OCI-LY3 (cell line): ENCODE measurements around the gene C1orf21.

Source experiments
- H2AFZ ChIP-seq: fragments of 200-600, 300-600 bp; shearing (Covaris generic); 2 replicates; pipeline ENCODE4 v1.6.0; 2014; ENCODE audit warnings: antibody characterized with exemption, low read depth, low read length
- H3K27ac ChIP-seq: fragments of 200-600, 300-600 bp; sonication (generic); 2 replicates; pipeline ENCODE4 v1.5.1; 2014; ENCODE audit warnings: mild to moderate bottlenecking, low read length, moderate library complexity, mixed read lengths
- H3K27me3 ChIP-seq: fragments of 200-600, 300-600 bp; sonication (generic); 2 replicates; pipeline ENCODE4 v1.6.1; 2014; ENCODE audit warnings: low read depth, low read length, mixed read lengths
- H3K36me3 ChIP-seq: fragments of 200-600, 300-600 bp; sonication (generic); replicated peaks from 2 replicates; pipeline ENCODE3; 2014; ENCODE audit warnings: low read depth, low read length, mixed read lengths
- H3K4me1 ChIP-seq: fragments of 300-600, 200-600 bp; sonication (generic); 2 replicates; pipeline ENCODE4 v1.6.1; 2014; ENCODE audit warnings: low read length, mixed read lengths
- H3K4me2 ChIP-seq: fragments of 200-600, 300-600 bp; sonication (generic); 2 replicates; pipeline ENCODE4 v1.6.1; 2014; ENCODE audit warnings: low read length, mixed read lengths
- H3K4me3 ChIP-seq: fragments of 300-600, 200-600 bp; sonication (generic); 2 replicates; pipeline ENCODE4 v1.5.1; 2014; ENCODE audit warnings: antibody characterized with exemption, mild to moderate bottlenecking, low read length, moderate library complexity
- H3K79me2 ChIP-seq: fragments of 300-600, 200-600 bp; shearing (Covaris generic); 2 replicates; pipeline ENCODE4 v1.6.1; 2014; ENCODE audit warnings: mild to moderate bottlenecking, low read length, mixed read lengths
- H3K9ac ChIP-seq: fragments of 300-600, 200-600 bp; shearing (Covaris generic); 2 replicates; pipeline ENCODE4 v1.6.0; 2014; ENCODE audit warnings: mild to moderate bottlenecking, low read length, moderate library complexity
- H3K9me3 ChIP-seq: fragments of 200-600, 300-600 bp; shearing (Covaris generic); 2 replicates; pipeline ENCODE4 v1.6.1; 2014; ENCODE audit warnings: low read length, mixed read lengths; ENCODE audit not compliant: insufficient read depth
- H4K20me1 ChIP-seq: fragments of 200-600, 300-600 bp; sonication (generic); 2 replicates; pipeline ENCODE4 v1.6.1; 2016; ENCODE audit warnings: low read length, mixed read lengths; ENCODE audit not compliant: insufficient read depth
- EZH2phosphoT487 ChIP-seq: fragments of 200-600 bp; shearing (Covaris generic); IDR thresholded peaks from 2 replicates; pipeline ENCODE4 v1.6.1; 2018; ENCODE audit warnings: antibody characterized with exemption, mixed run types, low read depth
- TF ChIP-seq, protein P1 (sequence below): fragments of 200-600, 300-600 bp; sonication (generic); IDR thresholded peaks from 2 replicates; pipeline ENCODE4 v1.5.1; 2014; ENCODE audit warnings: antibody characterized with exemption, low read length, low read depth

C1orf21 gene

GRCh38 chr1:184527402-184527801, 140.6 kb downstream of the C1orf21 start:
- Histone ChIP-seq H3K36me3 (no peaks in the 10 kb centered on the region), H3K9me3 (no peaks in the 10 kb centered on the region), H3K9ac (no peak overlapping the region), H3K4me1 (peaks cover 4% of the 10 kb centered on the region), H2AFZ (no peak overlapping the region), H4K20me1 (no peaks in the 10 kb centered on the region), H3K4me2 (no peak overlapping the region), H3K27me3 (no peaks in the 10 kb centered on the region), H3K27ac (no peak overlapping the region), H3K79me2 (no peaks in the 10 kb centered on the region), H3K4me3 (no peak overlapping the region)
- TF ChIP-seq, protein P1, sequence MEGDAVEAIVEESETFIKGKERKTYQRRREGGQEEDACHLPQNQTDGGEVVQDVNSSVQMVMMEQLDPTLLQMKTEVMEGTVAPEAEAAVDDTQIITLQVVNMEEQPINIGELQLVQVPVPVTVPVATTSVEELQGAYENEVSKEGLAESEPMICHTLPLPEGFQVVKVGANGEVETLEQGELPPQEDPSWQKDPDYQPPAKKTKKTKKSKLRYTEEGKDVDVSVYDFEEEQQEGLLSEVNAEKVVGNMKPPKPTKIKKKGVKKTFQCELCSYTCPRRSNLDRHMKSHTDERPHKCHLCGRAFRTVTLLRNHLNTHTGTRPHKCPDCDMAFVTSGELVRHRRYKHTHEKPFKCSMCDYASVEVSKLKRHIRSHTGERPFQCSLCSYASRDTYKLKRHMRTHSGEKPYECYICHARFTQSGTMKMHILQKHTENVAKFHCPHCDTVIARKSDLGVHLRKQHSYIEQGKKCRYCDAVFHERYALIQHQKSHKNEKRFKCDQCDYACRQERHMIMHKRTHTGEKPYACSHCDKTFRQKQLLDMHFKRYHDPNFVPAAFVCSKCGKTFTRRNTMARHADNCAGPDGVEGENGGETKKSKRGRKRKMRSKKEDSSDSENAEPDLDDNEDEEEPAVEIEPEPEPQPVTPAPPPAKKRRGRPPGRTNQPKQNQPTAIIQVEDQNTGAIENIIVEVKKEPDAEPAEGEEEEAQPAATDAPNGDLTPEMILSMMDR = no peak

DNA sequence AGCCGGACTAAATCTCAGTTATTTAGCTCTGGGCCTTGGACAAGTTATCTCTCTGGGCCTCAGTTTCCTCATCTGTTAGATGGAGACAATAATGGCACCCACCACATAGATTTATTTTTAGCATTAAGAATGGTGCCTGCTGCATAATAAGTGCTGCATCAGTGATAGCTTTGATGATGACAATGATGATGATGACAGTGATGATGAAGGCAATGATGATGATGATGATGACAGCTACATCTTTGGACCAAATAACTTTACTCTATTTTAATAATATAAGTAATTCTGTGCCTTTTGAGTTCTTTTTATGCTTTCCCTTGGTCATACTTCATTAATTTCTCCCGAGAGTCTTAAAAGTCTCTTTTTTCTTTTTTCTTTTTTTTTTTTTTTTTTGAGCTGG, 143.4 kb downstream of the C1orf21 start:
- TF ChIP-seq, protein P1 = no peak
- TF ChIP-seq EZH2phosphoT487 = no peak
- no peaks in the 10 kb centered on the region for H3K9me3 ChIP-seq

DNA sequence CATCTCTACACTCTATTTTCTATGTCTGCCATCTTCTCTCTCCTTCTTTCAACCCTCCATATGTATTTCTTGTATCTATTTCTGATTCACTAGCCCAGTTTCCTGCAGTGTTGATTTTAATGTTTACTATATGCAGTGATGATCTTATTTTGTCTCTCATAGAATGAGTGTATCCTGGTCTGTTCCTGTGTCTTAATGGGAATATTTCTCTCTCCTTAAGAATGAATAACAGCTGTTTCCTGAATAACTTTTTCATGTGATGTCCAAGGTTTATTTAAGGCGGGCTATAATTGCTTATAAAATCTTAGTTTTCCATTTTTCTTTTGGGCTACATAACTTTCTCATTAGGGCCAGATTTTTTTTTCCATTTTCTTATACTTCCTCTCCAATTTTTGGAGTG, 144.5 kb downstream of the C1orf21 start:
- no peaks in the 10 kb centered on the region for H3K9me3 ChIP-seq
- H3K27ac ChIP-seq = no peak overlapping the region
- H3K9ac ChIP-seq = no peak overlapping the region
- H3K4me2 ChIP-seq = no peak overlapping the region
- H3K36me3 ChIP-seq = no peaks in the 10 kb centered on the region
- no peak overlapping the region for H2AFZ ChIP-seq
- peaks cover 38% of the 10 kb centered on the region for H3K4me1 ChIP-seq
- H4K20me1 ChIP-seq = no peaks in the 10 kb centered on the region
- no peaks in the 10 kb centered on the region for H3K79me2 ChIP-seq
- H3K27me3 ChIP-seq = no peaks in the 10 kb centered on the region
- no peak overlapping the region for H3K4me3 ChIP-seq
- TF ChIP-seq EZH2phosphoT487 = no peak

More for the DNA sequence above, 143.4 kb downstream of the C1orf21 start:
- Histone ChIP-seq H3K4me2 (no peak overlapping the region), H3K4me1 (peaks cover 32% of the 10 kb centered on the region), H3K9ac (no peak overlapping the region), H3K79me2 (no peaks in the 10 kb centered on the region), H3K4me3 (no peak overlapping the region), H3K27me3 (no peaks in the 10 kb centered on the region), H3K27ac (no peak overlapping the region), H3K36me3 (no peaks in the 10 kb centered on the region), H2AFZ (no peak overlapping the region), H4K20me1 (no peaks in the 10 kb centered on the region)

DNA sequence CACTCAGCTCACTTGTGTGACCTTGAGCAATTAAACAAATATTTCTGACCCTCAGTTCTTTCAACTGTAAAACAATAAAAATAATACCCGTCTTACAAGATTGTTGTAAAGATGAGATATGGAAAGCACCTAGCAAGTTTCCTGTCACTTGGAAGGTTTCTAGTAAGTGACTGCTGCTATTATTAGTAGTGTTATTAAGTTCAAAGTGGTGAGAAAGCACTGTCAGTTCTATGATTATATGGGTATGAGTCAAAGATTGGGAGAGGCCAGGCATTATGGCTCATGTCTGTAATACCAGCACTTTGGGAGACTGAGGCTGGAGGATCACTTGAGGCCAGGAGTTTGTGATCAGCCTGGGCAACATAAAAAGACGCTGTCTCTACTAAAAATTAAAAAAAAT, 145.4 kb downstream of the C1orf21 start:
- Histone ChIP-seq H3K9ac (no peak overlapping the region), H3K9me3 (no peaks in the 10 kb centered on the region), H3K4me2 (no peak overlapping the region), H3K4me1 (peaks cover 38% of the 10 kb centered on the region), H3K4me3 (no peak overlapping the region), H2AFZ (no peak overlapping the region), H4K20me1 (no peaks in the 10 kb centered on the region), H3K27ac (no peak overlapping the region), H3K79me2 (no peaks in the 10 kb centered on the region), H3K27me3 (no peaks in the 10 kb centered on the region), H3K36me3 (no peaks in the 10 kb centered on the region)
- no peak for TF ChIP-seq EZH2phosphoT487
- TF ChIP-seq, protein P1 = no peak

GRCh38 chr1:184533049-184533448, 146.2 kb downstream of the C1orf21 start:
- H3K4me1 ChIP-seq = peaks cover 38% of the 10 kb centered on the region
- no peak overlapping the region for H3K27ac ChIP-seq
- no peak overlapping the region for H3K9ac ChIP-seq
- no peaks in the 10 kb centered on the region for H3K36me3 ChIP-seq
- TF ChIP-seq, protein P1 = no peak
- no peak for TF ChIP-seq EZH2phosphoT487
- H3K79me2 ChIP-seq = no peaks in the 10 kb centered on the region
- no peaks in the 10 kb centered on the region for H3K9me3 ChIP-seq
- no peaks in the 10 kb centered on the region for H4K20me1 ChIP-seq
- peak overlapping the region; percentile 61 for H3K4me2 ChIP-seq
- no peaks in the 10 kb centered on the region for H3K27me3 ChIP-seq
- H2AFZ ChIP-seq = no peak overlapping the region
- 0 out of 2 replicates have a peak overlapping the region, but pooled peaks have one; percentile 5 for H3K4me3 ChIP-seq
